Activated effector memory CD4-positive, alpha-beta T cell treated with Interleukin-2 at 50 U/mL for 16 hours (primary cell): ENCODE measurements around the gene ARL3.
"Not testable (repeated sequence)": the region's sequence is repeated elsewhere in the genome, so short reads cannot be mapped to it uniquely, and the experiment has no call there.

Source experiments
- DNase-seq: peaks from one replicate; pipeline ENCODE4 v3.0.0-alpha.2; 2020

Gene ARL3, protein sequence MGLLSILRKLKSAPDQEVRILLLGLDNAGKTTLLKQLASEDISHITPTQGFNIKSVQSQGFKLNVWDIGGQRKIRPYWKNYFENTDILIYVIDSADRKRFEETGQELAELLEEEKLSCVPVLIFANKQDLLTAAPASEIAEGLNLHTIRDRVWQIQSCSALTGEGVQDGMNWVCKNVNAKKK

DNA sequence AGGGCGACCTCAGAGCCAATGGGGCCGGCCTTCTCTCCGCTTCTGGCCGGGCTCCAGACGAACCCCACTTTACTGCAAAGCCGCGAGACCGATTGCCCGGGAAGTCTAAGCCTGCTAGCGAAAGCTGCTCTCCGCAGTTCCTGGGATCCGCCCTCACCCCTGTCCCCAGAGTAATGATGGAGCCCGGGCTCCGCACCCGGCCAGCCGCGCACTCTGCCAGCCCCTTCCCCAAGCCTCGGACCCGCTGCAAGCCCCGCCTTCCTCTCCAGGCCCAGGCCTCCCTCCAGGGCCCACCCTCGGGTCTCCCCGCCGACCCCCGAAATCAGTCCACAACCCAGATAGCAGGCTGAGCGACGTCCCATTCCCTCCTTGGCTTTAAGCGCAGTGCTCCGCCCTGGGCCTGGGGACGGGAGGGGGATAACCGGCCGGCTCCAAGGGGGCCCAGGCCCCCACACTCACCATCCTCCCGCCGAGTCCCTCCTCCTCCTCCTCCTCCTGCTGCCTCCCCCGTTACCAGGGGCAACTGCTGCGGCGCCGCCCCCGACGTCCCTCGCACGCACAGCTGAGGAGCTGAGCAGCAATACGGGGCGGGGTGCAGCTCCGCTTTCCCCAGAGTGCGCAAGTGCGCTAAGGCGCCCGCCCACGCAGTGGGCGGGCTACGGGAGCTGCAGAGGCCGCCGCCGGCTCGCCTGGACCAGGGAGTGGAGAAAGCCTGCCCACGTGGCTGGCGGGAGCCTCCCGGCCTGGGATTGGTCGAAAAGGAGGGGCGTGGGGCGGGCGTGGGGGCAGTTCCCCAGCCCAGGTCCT, at the start of gene ARL3:
ARL3 (minus strand) TSS at position 584 of the 807 bp plus-strand sequence; CDS start at position 462, 122 bp downstream.
- DNase-seq: peak; percentile 95

DNA sequence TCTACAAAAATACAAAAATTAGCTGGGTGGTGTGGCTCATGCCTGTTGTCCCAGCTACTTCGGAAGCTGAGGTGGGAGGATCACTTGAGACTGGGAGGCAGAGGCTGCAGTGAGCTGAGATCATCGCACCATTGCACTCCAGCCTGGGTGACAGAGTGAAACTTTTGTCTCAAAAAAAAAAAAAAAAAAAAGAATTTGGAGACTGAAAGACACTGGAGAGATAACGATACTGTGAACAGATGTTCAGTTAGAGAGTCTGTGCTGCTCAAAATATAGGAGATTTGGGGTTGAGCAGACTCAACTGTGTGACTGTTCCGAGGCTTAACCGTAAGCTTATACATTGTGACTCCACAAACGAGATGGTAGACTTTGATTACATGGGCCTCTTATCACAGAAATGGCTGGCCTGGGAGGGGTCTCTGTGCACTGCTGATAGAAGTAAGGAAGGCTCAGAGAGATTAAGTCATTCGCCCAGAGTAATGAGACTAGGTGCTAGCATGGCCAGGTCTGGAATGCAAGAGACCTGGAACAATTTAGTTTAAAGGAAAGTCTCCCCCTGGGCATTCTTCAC, 48.9 kb upstream of the ARL3 start:
- DNase-seq: no peak

DNA sequence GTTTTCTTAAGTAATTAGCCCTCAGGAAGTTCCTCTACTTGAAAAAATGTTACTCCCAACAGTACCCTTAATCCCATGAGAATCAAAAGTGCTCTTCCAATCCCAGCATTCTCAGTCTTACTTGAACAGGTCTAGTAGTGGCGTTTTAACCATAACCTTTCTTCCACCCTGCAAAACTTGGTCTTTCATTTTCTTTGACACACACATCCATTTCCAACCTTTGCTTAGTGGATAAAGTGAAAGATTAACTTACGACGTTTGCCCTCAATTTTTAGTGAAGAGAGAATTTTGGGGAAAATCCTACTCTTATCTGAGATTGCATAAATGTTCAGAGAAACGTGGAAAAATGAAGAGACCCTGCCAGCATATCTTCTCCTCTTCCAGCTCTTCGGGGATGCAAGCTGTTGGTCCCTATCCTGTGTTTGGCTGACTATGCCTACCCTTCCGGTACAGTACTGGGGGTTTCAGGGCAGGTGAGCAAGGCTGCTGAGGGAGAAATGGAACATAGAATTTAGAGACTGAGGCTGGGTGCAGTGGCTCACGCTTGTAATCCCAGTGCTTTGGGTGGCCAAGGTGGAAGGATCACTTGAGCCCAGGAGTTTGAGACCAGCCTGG, 48.3 kb upstream of the ARL3 start:
- no peak for DNase-seq

DNA sequence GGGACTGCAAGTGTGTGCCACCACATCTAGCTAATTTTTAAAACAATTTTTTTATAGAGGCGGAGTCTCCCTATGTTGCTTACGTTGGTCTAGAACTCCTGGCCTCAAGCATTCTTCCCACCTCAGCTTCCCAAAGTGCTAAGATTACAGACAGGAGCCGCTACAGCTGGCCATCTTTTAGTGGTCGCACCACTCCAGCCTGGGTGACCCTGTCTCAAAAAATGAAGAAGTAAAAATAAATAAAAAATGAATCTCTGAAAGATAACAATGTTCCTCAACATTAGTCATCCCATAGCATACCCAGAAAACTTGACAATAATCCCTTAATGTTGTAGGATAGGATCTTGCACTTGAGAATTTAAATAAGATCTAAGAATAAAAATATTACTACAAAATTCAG, 47.8 kb upstream of the ARL3 start:
- DNase-seq: no peak

DNA sequence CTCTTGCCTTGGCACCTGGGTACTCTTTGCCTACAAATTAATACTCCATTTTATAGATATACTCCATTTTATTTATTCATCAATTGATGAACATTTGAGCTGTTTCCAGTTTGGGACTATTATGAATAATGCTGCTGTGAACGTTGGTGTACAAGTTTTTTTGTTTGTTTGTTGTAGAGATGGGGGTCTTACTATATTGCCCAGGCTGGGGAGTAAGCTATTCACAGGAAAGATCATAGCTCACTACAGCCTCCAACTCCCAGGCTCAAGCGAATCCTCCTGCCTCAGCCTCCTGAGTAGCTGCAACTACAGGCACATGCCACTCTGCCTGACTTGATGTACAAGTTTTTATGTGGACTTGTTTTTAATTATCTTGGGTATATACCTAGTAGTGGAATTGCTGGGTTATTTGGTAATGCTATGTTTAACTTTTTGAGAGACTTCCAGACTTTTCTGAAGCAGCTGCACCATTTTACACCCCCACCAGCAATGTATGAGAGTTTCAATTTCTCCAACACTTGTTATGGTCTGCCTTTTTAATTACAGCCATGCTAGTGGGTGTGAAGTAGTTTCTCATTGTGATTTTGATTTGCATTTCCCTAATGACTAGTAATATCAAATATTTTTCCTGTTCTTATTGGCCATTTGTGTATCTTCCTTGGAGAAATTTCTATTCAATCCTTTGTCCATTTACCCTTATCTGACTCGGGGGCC, 45.5 kb upstream of the ARL3 start:
- no peak for DNase-seq

DNA sequence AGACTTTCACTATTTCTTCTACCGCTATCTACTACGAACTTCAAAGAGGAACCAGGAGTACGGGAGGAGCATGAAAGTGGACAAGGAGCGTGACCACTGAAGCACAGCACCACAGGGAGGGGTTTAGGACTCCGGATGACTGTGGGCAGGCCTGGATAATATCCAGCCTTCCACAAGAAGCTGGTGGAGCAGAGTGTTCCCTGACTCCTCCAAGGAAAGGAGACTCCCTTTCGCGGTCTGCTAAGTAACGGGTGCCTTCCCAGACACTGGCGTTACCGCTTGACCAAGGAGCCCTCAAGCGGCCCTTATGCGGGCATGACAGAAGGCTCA, 44.7 kb upstream of the ARL3 start:
- DNase-seq: not testable (repeated sequence)

DNA sequence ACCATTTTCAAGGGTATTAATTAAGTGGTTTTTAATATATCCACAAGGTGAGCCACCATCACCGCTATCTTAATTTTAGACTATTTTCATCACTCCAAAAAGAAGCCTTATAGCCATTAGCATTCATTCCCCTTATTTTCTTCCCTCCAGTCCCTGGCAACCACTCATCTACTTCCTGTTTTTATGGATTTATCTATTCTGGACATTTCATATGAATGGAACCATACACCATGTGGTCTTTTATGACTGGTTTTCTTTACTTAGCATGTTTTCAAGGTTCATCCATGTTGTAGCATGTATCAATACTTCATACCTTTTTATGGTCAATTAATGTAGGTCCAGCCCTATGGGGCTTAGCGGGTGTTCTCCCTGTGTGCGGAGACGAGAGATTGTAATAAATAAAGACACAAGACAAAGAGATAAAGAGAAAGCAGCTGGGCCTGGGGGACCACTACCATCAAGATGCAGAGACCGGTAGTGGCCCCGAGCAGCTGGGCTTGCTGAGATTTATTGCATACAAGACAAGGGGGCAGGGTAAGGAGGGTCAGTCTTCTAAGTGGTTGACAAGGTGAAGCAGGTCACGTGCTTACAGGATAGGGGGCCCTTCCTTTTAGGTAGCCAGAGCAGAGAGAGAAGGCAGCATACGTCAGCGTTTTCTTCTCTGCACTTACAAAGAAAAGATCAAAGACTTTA, 44.2 kb upstream of the ARL3 start:
- DNase-seq: no peak

DNA sequence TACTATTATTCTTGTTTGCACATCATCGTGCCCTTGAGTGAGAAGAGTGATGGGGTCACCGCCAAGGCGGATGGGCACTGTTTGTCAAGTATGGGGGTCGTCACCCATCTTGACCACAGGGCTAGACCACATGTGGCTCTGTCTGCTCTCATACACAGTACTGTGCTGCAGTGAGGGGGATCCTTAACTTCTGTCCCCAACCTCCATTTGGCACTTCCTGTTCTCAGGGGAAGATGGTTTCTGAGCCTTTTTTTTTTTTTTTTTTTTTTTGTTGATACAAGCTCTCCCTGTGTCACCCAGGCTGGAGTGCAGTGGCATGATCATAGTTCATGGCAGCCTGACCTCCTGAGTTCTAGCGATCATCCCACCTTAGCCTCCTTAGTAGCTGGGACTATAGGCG, 43.1 kb upstream of the ARL3 start:
- DNase-seq: no peak

DNA sequence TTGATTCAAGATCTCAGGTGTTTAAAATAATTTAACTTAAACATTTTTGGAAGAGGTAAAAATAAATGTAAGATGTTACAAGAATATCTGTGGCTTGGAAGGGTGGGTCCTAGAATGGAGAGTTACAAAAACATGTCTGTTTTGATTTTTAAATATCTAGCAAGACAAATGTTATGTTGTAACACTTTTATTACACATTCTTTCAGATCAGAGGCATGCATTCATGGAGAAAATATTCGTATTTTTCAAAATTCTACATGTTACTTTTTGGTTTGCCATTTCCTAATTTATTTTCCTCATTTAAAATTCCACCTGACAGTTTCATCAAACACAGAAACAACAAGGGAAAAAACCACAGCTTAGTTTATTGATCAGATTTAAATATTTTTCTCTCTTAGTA, 39.5 kb upstream of the ARL3 start:
- DNase-seq: no peak

DNA sequence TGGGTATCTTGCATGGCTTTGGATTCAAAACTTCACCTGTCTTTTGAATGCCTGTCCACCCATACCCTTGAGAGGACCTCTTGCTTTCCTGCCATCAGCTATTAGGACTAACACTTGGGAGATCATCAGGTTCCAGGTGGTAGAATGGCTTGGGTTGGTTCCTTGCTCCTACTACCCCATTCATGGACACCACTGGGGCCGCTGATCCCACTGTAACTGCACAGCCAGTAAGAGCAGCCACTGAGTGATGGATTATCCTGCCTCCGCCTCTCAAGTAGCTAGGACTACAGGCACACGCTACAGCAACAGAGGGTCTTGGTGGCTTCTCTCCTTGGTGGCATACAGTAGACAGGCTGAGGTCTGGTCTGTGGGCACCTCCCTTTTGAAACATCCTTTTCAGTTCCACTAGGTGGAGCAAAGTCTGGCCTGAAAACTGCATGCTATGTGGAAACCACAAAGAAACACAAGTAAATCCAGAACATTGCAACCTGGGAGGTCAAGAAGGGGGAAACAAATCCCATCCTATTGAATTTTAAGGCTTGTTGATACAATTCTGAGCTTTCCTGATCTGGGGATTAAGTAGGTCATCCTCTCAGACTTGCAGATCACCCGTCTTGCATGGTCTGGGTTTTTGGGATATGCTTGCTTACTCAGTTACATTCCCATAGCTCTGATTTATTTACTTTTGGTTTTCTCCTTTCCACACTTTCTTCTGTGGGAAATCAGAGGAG, 38.9 kb upstream of the ARL3 start:
- DNase-seq: no peak

DNA sequence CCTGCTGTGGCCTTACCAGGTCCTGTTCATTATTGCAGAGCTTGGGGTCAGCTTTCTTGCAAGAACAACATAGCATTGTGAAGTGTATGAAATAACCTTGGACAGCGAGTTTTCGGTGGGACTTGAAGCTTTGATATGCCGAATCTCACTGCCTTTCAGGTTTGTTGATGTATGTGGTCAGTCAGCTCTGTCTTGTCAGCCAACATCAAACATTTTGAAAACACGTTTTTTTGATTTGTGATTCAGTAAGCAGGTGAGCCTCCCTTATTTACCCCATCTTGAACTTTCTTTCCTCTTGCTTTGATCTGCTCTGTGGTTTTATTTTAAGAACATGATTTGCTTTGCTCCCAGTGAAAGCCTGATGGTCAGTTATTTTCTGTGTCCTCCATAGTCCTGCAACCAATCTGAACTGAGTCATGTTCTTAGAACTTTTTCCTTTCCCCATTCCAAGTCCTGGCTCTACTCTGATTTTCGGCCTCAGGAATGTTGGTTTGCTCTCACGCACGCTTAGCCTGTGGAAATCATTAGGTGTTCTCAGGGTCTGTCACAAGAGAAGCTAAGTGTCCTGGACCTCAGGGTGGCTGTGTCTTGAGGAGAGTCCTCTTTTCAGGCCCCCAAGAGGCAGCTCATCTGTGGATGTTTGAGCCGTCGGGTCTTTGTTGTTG, 38.2 kb upstream of the ARL3 start:
- no peak for DNase-seq

DNA sequence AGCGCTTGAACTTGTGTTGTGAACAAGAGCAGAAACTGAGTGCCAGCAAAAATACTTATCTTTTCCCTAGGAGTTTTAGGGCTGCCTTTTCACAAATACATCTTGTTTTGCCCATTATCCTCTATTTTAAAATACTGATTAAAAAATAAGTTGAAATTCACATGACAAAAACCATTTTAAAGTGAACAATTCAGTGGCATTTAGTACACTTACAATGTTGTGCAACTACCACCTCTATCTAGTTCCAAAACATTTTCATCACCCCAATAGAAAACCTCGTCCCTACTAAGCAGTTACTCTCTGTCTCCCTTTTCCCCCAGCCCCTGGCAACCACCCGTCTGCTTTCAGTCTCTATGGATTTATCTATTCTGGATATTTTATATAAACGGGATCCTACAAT, 31.0 kb upstream of the ARL3 start:
- DNase-seq: no peak

DNA sequence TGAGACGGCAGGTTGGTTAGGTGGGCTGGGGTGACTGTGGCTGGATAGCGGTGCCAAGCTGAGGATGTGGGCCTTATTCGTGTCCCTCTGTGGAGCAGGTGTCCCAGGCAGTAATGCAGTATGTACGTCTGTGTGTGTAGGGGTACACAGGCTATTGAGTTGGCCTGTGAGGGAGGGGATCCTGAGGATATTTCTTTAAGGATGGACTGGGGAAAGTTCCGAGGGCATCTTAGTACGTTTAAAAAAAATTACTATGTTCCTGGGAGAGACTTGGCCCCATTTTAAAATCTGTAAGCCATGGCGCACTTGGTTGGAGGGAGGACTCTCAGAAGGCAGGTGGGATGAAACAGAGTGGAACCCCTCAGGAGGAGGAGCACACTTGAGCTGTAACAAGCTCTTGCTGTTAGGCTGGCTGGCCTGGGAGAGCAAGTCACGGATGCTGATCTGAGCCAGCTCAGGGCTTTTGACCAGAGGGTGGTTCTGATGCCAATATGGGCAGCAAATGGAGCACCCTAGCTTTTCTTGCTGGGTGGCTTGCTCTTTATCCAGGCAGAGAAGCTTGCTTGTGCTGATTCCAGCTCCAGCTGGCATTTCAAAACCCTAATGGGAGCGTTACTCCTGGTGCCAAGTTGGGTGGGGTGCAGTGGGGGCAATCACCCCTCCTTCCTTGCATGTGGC, 30.3 kb upstream of the ARL3 start:
- no peak for DNase-seq

DNA sequence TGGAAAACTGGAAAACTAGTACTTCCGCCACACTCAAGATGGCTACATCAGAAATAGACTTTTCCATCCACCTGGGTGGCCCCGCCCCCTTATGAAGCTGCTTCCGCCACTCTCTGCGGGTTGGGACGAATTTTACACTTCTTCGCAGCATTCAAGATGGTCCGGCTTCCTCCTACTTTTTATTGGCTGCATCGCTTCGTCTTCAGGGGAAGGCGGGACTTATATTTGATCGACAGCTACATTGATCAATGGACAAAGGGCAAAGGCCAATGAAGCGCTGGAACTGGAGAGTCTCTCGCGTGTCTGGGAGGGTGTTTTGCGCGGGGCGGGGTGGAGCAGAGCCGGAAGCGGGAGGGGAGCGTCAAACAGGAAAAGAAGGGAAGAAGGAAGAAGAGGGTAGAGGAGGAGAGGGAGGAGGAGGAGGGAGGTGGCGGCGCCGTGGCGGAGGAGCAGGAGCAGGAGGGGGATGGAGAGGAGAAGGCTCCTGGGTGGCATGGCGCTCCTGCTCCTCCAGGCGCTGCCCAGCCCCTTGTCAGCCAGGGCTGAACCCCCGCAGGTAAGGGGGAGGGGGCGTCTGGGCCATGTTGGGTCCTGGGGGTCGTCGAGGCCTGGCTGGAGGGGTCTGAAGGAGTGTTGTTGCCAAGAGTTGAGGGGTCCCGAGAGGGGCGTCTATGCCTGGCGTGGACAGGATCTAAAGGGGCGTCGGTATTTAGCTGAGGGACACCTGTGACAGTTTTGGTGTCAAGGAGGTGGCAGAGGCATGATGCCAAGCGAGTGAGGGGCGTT, 29.6 kb upstream of the ARL3 start, which contains the start of gene WBP1L:
WBP1L (plus strand) TSS at position 361 of the 786 bp plus-strand sequence; CDS start at position 467, 106 bp downstream.
- peak; percentile 91 for DNase-seq

DNA sequence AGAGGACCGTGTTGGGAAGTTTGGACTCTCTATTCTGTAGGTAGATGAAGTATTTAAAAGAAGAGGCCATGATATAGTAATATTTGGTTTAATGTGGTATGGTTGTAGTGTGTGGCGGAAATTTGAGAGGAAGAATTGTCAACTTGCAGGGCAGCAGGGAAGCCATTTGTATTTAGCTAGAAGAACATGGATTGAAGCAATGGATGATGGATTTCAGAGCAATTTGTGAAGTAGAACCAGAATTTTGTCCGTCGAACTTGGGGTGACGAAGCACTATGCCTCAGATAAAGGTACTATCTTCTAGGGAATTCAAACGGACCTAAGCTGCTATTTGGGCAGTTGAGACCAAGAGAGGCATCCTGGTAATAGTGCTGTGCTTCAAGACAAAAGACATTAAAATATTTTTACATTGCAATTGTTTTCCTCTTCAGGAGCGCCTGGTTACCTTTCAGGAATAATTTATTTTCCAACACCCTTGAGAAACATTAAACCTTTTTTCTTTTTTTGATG, 28.9 kb upstream of the ARL3 start:
- no peak for DNase-seq

DNA sequence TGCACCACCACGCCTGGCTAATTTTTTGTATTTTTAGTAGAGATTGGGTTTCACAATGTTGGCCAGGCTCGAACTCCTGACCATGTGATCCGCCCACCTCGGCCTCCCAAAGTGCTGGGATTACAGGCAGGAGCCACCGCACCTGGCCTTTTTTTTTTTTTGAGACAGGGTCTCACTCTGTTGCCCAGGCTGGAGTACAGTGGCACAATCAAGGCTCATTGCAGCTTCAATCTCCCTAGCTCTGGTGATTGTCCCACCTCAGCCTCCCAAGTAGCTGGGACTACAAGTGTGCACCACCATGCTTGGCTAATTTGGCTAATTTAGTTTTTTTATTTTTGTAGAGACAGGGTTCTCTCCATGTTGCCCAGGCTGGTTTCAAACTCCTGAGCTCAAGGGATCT, 28.1 kb upstream of the ARL3 start:
- DNase-seq: not testable (repeated sequence)

DNA sequence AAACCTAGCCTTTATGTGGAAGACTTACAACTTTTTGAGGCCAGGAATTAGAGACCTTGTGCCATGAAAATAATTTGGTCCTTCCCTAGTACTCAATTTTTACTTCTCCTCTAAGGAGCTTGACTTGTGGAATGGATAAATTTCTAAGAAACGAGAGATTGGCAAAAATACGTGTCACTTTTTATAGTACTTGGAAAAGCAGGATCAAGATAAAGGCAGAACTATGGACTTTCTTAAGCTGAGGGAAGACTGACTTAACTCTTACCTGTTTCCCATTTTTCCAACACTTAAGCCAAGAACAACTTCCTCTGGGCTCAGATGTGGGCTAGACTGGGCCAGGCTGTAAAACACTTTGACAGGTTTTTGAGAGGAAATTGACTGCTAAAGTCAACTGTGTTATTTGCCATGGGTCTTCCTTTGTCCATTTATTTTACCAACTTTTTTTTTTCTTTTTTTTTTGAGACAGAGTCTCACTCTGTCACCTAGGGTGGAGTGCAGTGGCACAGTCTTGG, 27.6 kb upstream of the ARL3 start:
- no peak for DNase-seq

DNA sequence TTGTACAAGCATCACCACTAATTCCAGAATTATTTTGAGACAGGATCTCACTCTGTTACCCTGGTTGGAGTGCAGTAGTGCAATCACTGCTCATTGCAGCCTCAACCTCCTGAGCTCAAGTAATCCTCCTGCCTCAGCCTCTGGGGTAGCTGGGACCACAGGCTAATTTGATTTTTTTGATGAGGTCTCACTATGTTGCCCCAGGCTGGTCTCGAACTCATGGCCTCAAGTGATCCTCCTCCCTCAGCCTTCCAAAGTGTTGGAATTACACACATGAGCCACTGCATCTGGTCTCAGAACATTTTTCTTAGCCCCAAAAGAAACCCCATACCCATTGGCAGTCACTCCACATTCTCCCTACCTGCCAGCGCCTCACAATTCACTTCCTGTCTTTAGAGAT, 26.0 kb upstream of the ARL3 start:
- DNase-seq: no peak

DNA sequence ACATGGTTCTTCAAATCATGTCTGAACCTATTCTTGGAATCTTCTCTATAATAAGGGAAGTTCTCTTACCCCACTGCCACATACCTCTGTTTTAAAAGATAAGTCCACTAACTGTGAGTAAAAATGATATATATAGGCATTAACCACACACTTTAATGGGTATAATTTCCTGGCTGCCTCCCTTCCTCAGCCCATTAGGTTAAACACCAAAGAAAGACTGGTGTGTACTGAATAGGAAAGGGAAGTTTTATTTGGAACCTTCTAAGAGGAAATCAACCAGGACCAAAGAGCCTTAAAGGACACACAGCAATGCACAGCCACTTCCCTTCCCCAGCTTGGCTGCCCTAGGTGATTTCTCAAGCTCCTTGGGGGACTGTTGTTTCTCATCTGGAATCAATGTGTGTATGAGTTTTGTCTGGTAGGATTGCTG, 24.5 kb upstream of the ARL3 start:
- no peak for DNase-seq
